Right cardiac atrium (tissue), 5 donors: ENCODE measurements around the gene CCDC178. TPM values are rescaled to one million over a fixed set of nuclear protein-coding genes. Genes with fewer than 3 reads are reported as not detected.

ENCODE experiments used
- ATAC-seq, 2 donors: fragments of 200-7000 bp; cut with Tn5 transposase; one replicate each; pipeline versions ENCODE4 v1.8.0 to v1.9.1; 2020; ENCODE audit warnings: moderate library complexity in 2 of 2, mild to moderate bottlenecking in 1 of 2
- DNase-seq, 3 donors: peaks; one replicate each; pipeline ENCODE4 v3.0.0-alpha.2; 2020
- H3K27ac ChIP-seq: one replicate; pipeline ENCODE4 v1.5.1; 2013; ENCODE audit warnings: mild to moderate bottlenecking, low read length, control low read depth, moderate library complexity
- H3K27me3 ChIP-seq: one replicate; pipeline ENCODE4 v1.6.1; 2013; ENCODE audit not compliant: control insufficient read depth, insufficient read depth
- H3K4me1 ChIP-seq: one replicate; pipeline ENCODE4 v1.6.1; 2013; ENCODE audit warnings: low read length; ENCODE audit not compliant: control insufficient read depth, insufficient read depth
- H3K4me3 ChIP-seq: one replicate; pipeline ENCODE4 v1.5.1; 2013; ENCODE audit warnings: low read length, control low read depth
- H3K9me3 ChIP-seq: one replicate; pipeline ENCODE4 v1.6.1; 2013; ENCODE audit warnings: low read length; ENCODE audit not compliant: control insufficient read depth
- WGBS: extraction: QIAGEN DNeasy Blood & Tissue Kit; methylation state at CpG from one replicate; pipeline ENCODE4 v1.1.7; 2013; 5-methylcytosine and 5-hydroxymethylcytosine counted together
- intact Hi-C, 4 donors: fragments of 100-400 bp; cut with DNase I; formaldehyde crosslinking; loops; one replicate each; pipeline versions ENCODE4 v1.11.0 to v1.14.0; 2022 to 2023
- polyA plus RNA-seq: library from polyadenylated mRNA; stranded (reverse); fragments of 200-250 nt; gene quantifications from one replicate; pipeline ENCODE4 v1.2.3, GENCODE V29; 2013
- total RNA-seq, 4 donors: library from RNA; stranded (reverse); fragmentation: NEBNext Ultra II Directional; extraction: Animal tissue kit (Norgen Biotek cat#: 25700); gene quantifications; one replicate each; pipeline ENCODE4 v1.2.1, GENCODE V29; 2021
- donor health status: healthy with polysubstance abuse.
- donor health status: DM: no; HTN: yes; CAD: no.
- donor health status: DM: no; HTN: no; CAD: no.
- donor health status: DM: no; HTN: yes; CAD: no; lungs with severe emphysema.
- donor health status: DM: yes; HTN: yes; CAD: no.

CCDC178 gene
- total and polyA plus RNA-seq, 5 donors, result 0.14 to 0.41 (median 0.29) TPM; not detected in 2

DNA sequence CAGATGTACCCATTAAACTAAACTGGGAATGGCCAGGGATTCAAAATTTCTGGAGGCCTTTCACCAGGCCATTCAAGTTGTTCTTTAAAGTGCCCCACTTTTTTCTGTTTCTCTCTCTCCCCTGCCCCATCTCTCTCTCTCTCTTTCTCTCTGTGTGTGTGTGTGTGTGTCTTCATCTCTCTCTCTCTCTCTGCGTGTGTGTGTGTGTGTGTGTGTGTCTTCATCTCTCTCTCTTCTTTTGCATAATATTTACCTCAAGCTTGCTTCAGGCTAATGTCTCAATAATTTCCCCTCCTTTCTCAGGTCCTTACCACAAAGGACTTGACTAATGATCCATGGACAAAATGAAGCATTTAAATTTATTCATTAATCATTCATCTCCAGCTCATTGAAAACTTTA lies 503.5 kb downstream of the CCDC178 start:
- intact Hi-C loops, result no loop called here
- 43% methylated on average over 1 of the region's 1 CpG for WGBS
- ATAC-seq, result no peak

DNA sequence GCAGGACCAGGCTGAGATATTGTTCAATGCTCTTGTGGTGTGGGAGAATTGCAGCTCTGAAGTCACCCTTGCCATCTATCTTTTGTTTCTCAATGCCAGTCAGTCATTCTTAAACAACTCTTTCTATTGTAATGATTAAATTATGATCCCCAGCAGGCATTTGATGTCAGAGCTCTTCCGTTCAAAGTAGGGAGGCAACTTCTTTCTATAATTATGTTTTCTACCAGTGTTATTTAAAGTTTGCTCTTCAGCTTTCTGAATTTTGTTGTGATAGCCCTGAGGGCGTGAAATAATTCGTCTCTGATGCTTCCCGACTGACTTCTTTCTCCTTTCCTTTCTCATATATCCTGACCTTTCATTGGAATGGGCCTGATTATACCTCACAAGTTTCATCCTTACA lies 506.3 kb downstream of the CCDC178 start:
- Histone ChIP-seq H3K4me3 (no peak overlapping the region), H3K27ac (no peak overlapping the region), H3K9me3 (no peaks in the 10 kb centered on the region), H3K27me3 (no peaks in the 10 kb centered on the region), H3K4me1 (no peaks in the 10 kb centered on the region)
- no peak for ATAC-seq
- no peak for DNase-seq
- 65% methylated on average over 4 of the region's 4 CpGs for WGBS
- intact Hi-C loops, result no loop called here

More for the DNA sequence above, 503.5 kb downstream of the CCDC178 start:
- H3K4me3 ChIP-seq, result no peak overlapping the region
- H3K27ac ChIP-seq, result no peak overlapping the region
- no peak for DNase-seq
- no peaks in the 10 kb centered on the region for H3K4me1 ChIP-seq
- no peaks in the 10 kb centered on the region for H3K27me3 ChIP-seq
- H3K9me3 ChIP-seq, result no peaks in the 10 kb centered on the region

DNA sequence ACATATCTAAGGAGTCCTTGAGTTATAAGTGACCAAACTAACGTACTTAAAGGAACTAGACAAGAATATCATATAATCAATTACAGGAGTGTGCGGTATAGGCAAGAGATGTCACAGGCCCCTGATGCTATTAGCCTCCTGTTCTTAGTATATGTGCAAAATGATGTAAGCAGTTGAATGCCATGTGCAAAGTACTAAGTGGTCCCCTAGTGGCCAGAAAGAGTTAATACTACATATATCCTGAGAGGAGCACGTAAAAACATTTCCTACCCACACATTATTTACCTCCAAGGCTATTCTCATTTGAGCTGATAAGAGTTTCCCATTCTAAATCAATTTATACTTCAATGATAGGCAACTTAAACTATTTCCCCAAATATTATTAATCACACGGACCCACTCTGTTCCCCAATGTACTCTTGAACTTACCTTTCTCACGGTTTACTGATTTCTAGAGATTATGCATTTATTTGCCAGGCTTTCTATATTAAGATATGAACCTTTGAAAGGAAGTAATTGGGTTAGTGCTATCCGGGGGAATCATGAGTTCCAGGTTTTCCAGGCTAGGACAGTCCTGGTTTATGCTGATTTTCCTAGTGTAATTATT lies 509.7 kb downstream of the CCDC178 start:
- H3K4me3 ChIP-seq, result no peak overlapping the region
- no peaks in the 10 kb centered on the region for H3K9me3 ChIP-seq
- DNase-seq, result no peak
- no peak overlapping the region for H3K27ac ChIP-seq
- ATAC-seq, result no peak
- H3K27me3 ChIP-seq, result no peaks in the 10 kb centered on the region
- intact Hi-C loops, result no loop called here
- H3K4me1 ChIP-seq, result no peaks in the 10 kb centered on the region
- WGBS, result 40% methylated on average over 6 of the region's 6 CpGs

DNA sequence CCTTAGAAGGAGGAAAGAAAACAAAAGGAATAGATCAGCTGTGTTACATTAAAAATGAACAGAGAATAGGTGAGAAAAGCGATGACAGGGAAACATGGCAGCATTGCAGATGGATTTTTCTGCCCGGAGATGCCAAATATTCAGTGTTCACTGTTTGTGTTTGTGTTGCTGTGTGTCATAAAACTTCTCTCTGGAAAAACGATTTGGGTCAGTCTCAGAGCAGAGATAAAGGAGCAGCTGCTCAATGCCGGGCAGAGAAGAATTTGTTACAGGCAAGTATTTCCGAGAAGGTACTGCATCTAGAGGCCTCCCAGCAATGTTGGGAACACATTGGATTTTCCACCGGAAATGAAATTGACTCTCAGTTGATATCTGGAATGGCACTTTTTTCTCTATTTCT lies 511.3 kb downstream of the CCDC178 start:
- ATAC-seq (no peak), DNase-seq (no peak)
- intact Hi-C loops, result no loop called here
- Histone ChIP-seq H3K27ac (no peak overlapping the region), H3K4me1 (no peaks in the 10 kb centered on the region), H3K27me3 (no peaks in the 10 kb centered on the region), H3K9me3 (no peaks in the 10 kb centered on the region), H3K4me3 (no peak overlapping the region)
- 61% methylated on average over 6 of the region's 6 CpGs for WGBS

DNA sequence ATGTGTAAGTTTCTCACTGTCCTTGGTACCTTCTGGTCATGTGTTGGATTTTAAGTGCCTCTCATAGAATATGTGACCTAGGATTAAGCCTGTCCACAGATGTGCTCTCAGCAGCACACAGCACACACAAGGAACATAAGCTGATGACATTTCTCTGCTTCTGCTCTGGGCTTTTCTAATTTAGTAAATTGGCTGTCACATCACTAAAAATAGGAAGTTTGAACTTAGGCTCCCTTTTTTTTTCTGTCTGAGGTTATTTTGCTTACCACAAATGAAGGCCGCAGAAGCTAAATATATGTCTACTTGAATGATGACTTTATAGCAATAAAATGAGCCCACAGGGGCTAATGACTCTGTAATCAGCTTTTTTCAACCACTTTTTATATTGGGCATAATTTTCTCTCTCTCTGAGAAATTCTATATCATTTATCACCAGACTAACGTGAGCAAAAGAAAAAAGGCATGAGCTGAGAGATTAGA lies 517.5 kb downstream of the CCDC178 start:
- no peak overlapping the region for H3K27ac ChIP-seq
- no peak for ATAC-seq
- intact Hi-C loops, result no loop called here
- no peaks in the 10 kb centered on the region for H3K27me3 ChIP-seq
- H3K4me1 ChIP-seq, result no peaks in the 10 kb centered on the region
- WGBS, result 44% methylated on average over 2 of the region's 2 CpGs
- no peaks in the 10 kb centered on the region for H3K9me3 ChIP-seq
- H3K4me3 ChIP-seq, result no peak overlapping the region
- DNase-seq, result no peak

DNA sequence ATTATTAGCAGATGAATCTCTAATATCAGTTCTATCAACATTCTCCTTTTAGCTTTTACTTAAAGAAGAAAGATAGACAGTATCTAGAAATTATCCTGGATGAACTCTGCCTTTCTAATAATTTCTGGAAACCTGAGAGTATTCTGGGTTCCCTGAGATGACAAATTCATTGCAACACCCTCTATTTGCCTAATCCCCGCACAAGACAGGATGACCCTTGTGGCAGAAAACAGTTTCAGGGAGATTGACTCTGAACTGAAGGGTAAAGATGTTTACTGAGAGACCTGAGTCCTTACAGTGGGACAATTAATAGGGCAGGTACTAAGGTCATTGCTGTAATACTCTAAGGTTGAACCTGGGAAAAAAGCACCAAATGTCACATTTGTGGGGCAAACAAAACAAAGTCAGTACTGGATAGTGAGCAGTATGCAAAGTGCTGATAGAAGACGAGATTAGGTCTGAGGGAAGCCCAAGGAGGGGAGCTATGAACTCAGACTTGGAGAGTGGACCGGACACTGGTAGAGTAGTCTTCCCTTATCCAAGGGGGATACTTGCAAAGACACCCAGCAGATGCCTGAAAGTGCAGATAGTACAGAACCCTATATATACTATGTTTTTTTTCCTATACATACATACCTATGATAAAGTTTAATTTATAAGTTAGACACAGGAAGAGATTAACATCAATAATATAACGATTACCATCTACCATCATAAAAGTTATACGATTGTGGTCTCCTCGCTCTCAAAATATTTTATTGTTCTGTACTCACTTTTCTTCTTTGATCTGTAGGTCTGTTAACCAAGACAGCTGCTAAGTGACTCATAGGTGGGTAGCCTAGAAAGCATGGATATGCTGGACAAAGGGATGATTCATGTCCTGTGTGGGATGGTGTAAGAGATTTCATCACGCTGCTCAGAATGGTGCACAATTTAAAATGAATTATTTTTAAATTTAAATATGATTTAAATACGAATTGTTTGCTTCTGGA lies 519.4 kb downstream of the CCDC178 start:
- H3K27ac ChIP-seq, result no peak overlapping the region
- ATAC-seq (no peak), DNase-seq (no peak)
- H3K9me3 ChIP-seq, result no peaks in the 10 kb centered on the region
- H3K4me1 ChIP-seq, result no peaks in the 10 kb centered on the region
- H3K27me3 ChIP-seq, result no peaks in the 10 kb centered on the region
- H3K4me3 ChIP-seq, result no peak overlapping the region
- intact Hi-C loops, result no loop called here
- 67% methylated on average over 8 of the region's 8 CpGs for WGBS

DNA sequence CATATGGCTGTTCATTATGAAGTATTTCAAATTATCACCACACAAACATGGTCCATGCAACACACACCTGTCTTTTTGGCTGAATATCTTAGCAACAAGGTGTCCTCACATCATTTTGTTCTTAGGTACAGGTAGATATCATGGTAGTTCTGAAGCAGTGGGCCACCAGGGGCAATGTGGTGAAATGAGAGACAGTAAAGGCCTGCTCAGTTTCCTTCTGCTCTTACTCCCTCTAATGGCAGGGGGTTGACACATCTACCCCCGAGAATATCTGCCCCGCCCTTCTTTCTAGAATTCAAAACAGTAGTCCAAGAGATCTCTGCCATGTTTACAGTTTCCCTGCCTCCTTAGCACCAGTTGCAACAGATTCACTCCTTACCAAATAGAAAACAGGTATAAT lies 520.7 kb downstream of the CCDC178 start:
- DNase-seq (no peak), ATAC-seq (no peak)
- no peaks in the 10 kb centered on the region for H3K9me3 ChIP-seq
- no peak overlapping the region for H3K4me3 ChIP-seq
- H3K27ac ChIP-seq, result no peak overlapping the region
- H3K4me1 ChIP-seq, result no peaks in the 10 kb centered on the region
- intact Hi-C loops, result no loop called here
- WGBS, result 23% methylated on average over 2 of the region's 2 CpGs
- no peaks in the 10 kb centered on the region for H3K27me3 ChIP-seq

DNA sequence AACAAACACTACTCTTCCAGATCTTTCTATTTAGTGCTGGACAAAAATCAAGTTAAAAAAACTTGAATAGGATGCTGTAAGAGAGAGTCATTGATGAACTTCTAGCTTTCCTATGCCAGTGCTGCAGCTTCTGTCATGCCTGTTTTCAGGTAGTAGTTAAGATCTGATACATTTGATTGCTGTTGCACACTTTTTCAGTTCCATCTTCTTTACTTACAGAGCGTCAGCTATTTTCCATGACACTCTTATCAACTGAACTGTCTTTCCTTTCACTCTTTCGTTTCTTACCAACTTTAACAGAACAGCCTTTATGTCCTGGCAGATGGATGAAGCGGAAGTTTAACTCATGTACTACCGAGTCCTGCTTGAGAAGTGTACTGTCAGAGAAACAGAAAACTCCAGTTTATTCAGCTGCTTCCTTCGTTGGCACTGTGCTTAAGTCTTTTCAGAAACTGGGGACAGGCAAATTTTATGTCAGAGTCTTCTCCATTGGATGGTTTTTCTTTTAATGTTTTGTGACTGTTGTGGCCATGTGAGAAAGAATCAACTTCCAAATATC lies 521.8 kb downstream of the CCDC178 start:
- DNase-seq (no peak), ATAC-seq (no peak)
- H3K9me3 ChIP-seq, result no peaks in the 10 kb centered on the region
- H3K27ac ChIP-seq, result no peak overlapping the region
- 52% methylated on average over 5 of the region's 5 CpGs for WGBS
- H3K27me3 ChIP-seq, result no peaks in the 10 kb centered on the region
- no peak overlapping the region for H3K4me3 ChIP-seq
- intact Hi-C loops, result no loop called here
- no peaks in the 10 kb centered on the region for H3K4me1 ChIP-seq

DNA sequence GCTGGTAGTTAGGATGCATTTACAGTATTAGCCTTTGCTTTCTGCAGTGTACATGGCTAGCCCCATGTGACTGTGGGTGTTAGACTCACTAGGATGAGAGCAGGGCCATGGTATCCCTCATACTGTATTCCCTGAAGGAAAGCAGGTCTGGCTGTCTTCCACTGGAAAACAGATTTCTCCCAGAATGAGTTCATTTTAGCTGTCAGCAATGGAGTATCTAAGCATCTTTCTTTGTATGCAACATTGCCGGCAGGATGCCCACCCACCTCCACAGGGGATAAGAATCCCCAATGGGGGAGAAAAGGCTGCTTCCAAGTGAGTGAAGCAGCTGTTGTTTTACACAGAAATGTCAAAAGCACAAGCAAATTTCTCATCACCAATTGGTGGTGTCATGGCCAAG lies 525.0 kb downstream of the CCDC178 start:
- no peak for DNase-seq
- ATAC-seq, result no peak
- 51% methylated on average over 1 of the region's 1 CpG for WGBS
- no peak overlapping the region for H3K27ac ChIP-seq
- no peak overlapping the region for H3K4me3 ChIP-seq
- no peaks in the 10 kb centered on the region for H3K27me3 ChIP-seq
- H3K4me1 ChIP-seq, result no peaks in the 10 kb centered on the region
- no peaks in the 10 kb centered on the region for H3K9me3 ChIP-seq
- intact Hi-C loops, result no loop called here

DNA sequence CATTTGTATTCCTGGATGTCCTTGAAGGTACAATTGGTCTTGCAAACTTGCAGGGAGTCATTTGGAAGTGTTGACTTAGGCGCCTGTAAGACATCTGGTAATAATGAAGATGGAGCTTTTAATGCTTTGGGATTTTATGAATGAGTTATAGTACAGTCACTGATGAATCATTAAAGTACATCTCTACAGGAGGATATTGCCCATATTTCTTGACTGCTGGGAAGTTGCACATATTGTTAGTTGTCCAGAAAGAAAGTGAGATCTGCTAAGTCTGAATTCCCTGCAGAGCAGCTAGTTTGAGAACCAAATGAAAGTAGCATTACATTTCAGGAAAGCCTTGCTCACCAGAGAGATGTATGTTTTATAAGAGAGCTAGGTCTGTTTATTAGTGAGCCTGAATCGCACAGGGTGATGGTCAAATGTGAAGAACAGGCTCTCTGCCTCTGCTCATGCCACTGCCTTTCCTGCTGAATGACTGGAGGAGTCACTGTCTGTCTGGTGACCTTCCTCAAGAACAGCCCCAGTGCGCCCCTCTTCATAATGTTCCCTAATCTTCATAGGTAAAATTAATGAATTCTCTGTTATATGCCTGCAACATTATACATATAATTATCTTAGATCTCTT lies 528.7 kb downstream of the CCDC178 start:
- H3K27ac ChIP-seq, result no peak overlapping the region
- WGBS, result 89% methylated on average over 3 of the region's 3 CpGs
- no peak overlapping the region for H3K4me3 ChIP-seq
- no peaks in the 10 kb centered on the region for H3K4me1 ChIP-seq
- no peaks in the 10 kb centered on the region for H3K9me3 ChIP-seq
- no peak for DNase-seq
- intact Hi-C loops, result no loop called here
- no peaks in the 10 kb centered on the region for H3K27me3 ChIP-seq
- ATAC-seq, result no peak
